ENCODE data around the gene DKC1.
"Not testable (repeated sequence)": the region's sequence is repeated elsewhere in the genome, so short reads cannot be mapped to it uniquely, and the experiment has no call there.

DKC1 gene

GRCh38 chrX:154809939-154810665 is 47.4 kb downstream of the DKC1 start:
- H3K4me2 ChIP-seq: no peak overlapping the region
- H3K36me3 ChIP-seq: no peaks in the 10 kb centered on the region
- H3K9ac ChIP-seq: no peak overlapping the region
- H3K9me3 ChIP-seq (replicated peaks in 1 of 11): peaks cover 29 to 40% (median 33%) of the 10 kb centered on the region in 11 experiments
- no peaks in the 10 kb centered on the region; a peak in 1 of 22 replicates for H4K20me1 ChIP-seq
- peaks cover 0 to 5% (median 4%) of the 10 kb centered on the region in 10 experiments; a peak in 5 of 20 replicates for H3K4me1 ChIP-seq
- H3K27ac ChIP-seq: no peak overlapping the region
- H3K27me3 ChIP-seq: peaks cover 65 to 83% (median 78%) of the 10 kb centered on the region in 11 experiments
- no peak overlapping the region for H3K4me3 ChIP-seq
- no peak for TF ChIP-seq Cebpa-rat (IDR thresholded peaks at IDR 0.05)

DNA sequence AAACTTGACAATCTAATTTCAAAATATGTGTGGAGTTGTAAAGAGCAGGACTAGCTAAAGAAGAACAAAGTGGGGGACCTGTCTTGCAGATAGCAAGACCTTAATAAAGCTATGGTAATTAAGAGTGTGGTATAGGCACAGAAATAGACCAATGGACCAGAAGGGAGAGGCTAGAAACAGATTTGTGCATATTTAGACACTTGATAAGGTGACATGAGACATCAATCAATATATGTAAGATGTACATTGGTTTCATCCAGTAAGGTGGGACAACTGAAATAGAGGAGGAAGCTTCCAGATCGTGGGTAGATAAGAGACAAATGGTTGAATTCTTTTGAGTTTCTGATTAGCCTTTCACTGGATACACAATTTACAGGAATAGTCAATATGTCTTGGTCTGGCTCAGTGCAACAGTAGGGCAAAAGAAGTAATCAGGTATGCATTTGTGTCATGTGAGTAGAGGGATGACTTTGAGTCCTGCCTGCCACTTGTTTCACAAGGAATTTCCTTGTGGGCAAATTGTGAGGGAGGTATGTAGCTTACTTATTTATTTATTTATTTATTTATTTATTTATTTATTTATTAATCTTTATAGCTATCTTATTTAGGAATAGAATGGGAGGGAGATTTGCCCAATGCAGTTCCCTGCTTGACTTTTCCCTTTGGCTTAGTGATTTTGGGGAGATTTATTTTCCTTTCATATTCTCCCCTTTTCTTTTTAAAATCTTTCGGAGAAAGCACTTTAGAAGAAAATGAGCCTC is 49.9 kb downstream of the DKC1 start:
- no peak overlapping the region for H3K4me2 ChIP-seq
- H3K9ac ChIP-seq: no peak overlapping the region
- H3K27me3 ChIP-seq: peaks cover 73 to 94% (median 84%) of the 10 kb centered on the region in 11 experiments
- TF ChIP-seq Cebpa-rat (IDR thresholded peaks at IDR 0.05): no peak
- no peaks in the 10 kb centered on the region for H3K36me3 ChIP-seq
- H3K4me1 ChIP-seq: peaks cover 0 to 6% (median 0%) of the 10 kb centered on the region in 10 experiments; a peak in 1 of 20 replicates
- peaks cover 17 to 25% (median 20%) of the 10 kb centered on the region in 11 experiments for H3K9me3 ChIP-seq (replicated peaks in 1 of 11)
- H3K27ac ChIP-seq: no peak overlapping the region
- H4K20me1 ChIP-seq: no peaks in the 10 kb centered on the region
- H3K4me3 ChIP-seq: no peak overlapping the region

GRCh38 chrX:154813801-154814200 is 51.1 kb downstream of the DKC1 start:
- Histone ChIP-seq H3K36me3 (no peaks in the 10 kb centered on the region), H4K20me1 (no peaks in the 10 kb centered on the region), H3K9me3 (replicated peaks in 1 of 11) (peaks cover 5 to 18% (median 14%) of the 10 kb centered on the region in 11 experiments), H3K4me2 (no peak overlapping the region), H3K27me3 (peaks cover 68 to 91% (median 80%) of the 10 kb centered on the region in 11 experiments), H3K27ac (no peak overlapping the region), H3K4me1 (peaks cover 0 to 6% (median 0%) of the 10 kb centered on the region in 10 experiments; a peak in 1 of 20 replicates), H3K9ac (no peak overlapping the region), H3K4me3 (no peak overlapping the region)
- TF ChIP-seq Cebpa-rat (IDR thresholded peaks at IDR 0.05): no peak

- peaks cover 0 to 6% (median 0%) of the 10 kb centered on the region in 10 experiments; a peak in 1 of 20 replicates for H3K4me1 ChIP-seq
- H3K27ac ChIP-seq: no peak overlapping the region
- H3K9me3 ChIP-seq (replicated peaks in 1 of 11): peaks cover 5 to 15% (median 12%) of the 10 kb centered on the region in 11 experiments
- no peak overlapping the region for H3K4me2 ChIP-seq
- no peak overlapping the region for H3K9ac ChIP-seq
- no peaks in the 10 kb centered on the region for H4K20me1 ChIP-seq
- no peak overlapping the region for H3K4me3 ChIP-seq
- TF ChIP-seq Cebpa-rat (IDR thresholded peaks at IDR 0.05): no peak
- H3K27me3 ChIP-seq: peaks cover 78 to 96% (median 83%) of the 10 kb centered on the region in 11 experiments
- H3K36me3 ChIP-seq: no peaks in the 10 kb centered on the region
Measured at GRCh38 chrX:154815274-154815818, 52.7 kb downstream of the DKC1 start.

DNA sequence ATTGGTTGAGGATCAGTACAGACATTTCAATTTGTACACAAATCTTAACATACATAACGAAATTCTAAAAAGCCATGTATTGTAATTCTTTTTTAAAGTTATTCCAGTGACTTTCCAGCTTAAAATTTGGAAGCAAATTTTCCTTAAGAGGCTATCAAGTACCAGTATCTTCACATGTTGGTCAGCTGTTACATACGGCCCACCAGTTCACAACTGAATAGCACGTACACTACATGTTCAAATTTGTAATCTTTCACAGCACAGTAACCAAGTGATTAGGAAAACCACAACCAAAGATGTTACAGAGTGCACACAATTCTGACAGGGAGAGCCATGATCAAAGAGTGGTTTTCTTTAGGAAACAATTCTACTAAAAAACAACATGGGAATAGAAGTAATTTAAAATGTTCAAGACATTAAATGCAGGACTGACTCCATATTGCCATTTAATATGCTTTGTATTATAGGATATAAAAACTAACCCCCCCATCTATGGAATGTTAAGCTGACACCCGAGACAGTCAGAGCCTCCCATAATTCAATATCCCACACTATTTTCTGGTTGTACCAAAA is 53.7 kb downstream of the DKC1 start:
- Histone ChIP-seq H3K27me3 (peaks cover 78 to 96% (median 83%) of the 10 kb centered on the region in 11 experiments), H3K9me3 (replicated peaks in 1 of 11) (peaks cover 5 to 15% (median 12%) of the 10 kb centered on the region in 11 experiments)
- H3K4me1 ChIP-seq, H3K4me2 ChIP-seq, H3K27ac ChIP-seq, H3K4me3 ChIP-seq, H3K36me3 ChIP-seq, H3K9ac ChIP-seq, H4K20me1 ChIP-seq: not testable (repeated sequence)

- not testable (repeated sequence) for H3K4me3 ChIP-seq, H3K9ac ChIP-seq, H3K4me2 ChIP-seq, H4K20me1 ChIP-seq, H3K27ac ChIP-seq, H3K36me3 ChIP-seq, H3K4me1 ChIP-seq
- Histone ChIP-seq H3K9me3 (replicated peaks in 1 of 11) (peaks cover 5 to 15% (median 12%) of the 10 kb centered on the region in 11 experiments), H3K27me3 (peaks cover 80 to 96% (median 86%) of the 10 kb centered on the region in 11 experiments)
Measured at GRCh38 chrX:154817048-154817618, 54.5 kb downstream of the DKC1 start.

DNA sequence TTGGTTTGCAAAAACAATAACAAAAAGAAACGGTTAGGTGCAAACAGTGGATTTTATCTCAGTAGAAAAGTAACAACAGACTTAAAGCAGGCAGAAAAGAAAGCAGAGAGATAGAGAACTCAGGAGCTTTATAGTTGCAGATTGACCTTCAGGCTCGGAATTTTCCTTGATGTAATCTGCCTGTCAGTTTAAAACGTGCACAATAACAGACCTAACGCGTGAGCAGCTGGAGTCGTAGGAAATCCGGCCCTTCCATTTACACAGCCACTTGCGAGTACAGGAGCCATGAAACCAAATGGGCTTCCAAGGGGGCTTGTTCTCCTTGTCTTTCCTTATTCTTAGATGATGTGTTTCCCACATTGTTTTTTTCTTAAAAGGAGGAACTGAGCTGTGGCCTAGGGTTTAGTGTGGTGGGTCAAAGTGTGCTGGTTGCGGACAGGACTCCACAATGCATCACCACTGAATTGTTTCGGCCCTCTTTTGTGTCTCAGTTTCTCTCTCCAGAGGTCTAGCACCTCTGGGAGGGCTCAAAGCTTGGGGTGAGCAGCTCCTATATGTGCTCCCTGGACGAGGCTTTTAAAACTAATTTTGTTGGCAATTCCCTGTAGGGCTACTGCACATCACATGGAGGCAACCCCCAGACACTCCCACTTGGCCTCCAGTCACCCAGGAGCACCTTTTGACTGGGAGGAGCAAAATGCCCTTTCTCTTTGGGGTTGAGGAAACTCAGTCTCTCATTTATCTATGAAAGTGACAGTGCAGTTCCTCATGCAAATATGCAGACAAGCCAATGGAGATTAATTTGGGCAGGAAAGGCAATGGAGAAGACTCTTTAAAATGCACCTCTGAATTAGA is 56.5 kb downstream of the DKC1 start:
- no peak overlapping the region for H3K27ac ChIP-seq
- H3K9ac ChIP-seq: no peak overlapping the region
- TF ChIP-seq Cebpa-rat (IDR thresholded peaks at IDR 0.05): no peak
- H4K20me1 ChIP-seq: no peaks in the 10 kb centered on the region
- H3K9me3 ChIP-seq (replicated peaks in 1 of 11): peaks cover 5 to 15% (median 12%) of the 10 kb centered on the region in 11 experiments
- no peaks in the 10 kb centered on the region for H3K36me3 ChIP-seq
- peaks cover 63 to 93% (median 78%) of the 10 kb centered on the region in 11 experiments for H3K27me3 ChIP-seq
- peaks cover 0 to 6% (median 0%) of the 10 kb centered on the region in 10 experiments; a peak in 1 of 20 replicates for H3K4me1 ChIP-seq
- H3K4me2 ChIP-seq: no peak overlapping the region
- H3K4me3 ChIP-seq: no peak overlapping the region

DNA sequence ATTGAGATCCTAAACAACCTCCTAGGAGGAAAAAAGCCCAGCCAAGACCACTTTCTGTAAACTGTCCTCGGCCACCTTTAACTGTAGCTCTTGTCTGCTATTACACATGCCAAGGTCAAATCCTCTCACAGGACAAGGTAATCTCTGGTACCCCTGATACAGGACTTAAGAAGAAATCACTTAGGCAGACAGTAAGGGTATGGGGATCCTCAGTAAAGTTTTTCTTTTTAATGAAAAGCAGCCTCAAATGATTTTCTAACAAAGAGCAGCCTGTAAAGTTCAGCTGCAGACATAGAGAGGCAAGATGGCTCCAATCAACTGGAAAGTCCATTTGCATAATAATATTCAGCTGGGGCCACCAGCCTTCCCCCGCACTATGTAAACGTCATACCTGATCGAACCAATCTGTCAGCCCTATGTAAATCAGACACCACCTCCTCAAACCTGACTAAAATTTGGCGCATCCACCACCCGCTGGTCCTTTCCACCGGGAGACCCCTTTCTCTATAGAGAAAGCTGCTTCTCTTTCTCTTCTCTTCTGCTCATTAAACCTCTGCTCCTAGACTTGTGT is 57.2 kb downstream of the DKC1 start:
- Histone ChIP-seq H3K4me1 (peaks cover 0 to 6% (median 0%) of the 10 kb centered on the region in 10 experiments; a peak in 1 of 20 replicates), H3K27ac (no peak overlapping the region), H3K4me2 (no peak overlapping the region), H3K9ac (no peak overlapping the region), H3K4me3 (no peak overlapping the region), H3K9me3 (replicated peaks in 1 of 11) (peaks cover 5 to 19% (median 12%) of the 10 kb centered on the region in 11 experiments), H3K27me3 (peaks cover 58 to 89% (median 76%) of the 10 kb centered on the region in 11 experiments), H4K20me1 (no peaks in the 10 kb centered on the region), H3K36me3 (no peaks in the 10 kb centered on the region)
- TF ChIP-seq Cebpa-rat (IDR thresholded peaks at IDR 0.05): no peak
